H9 (cell line): ENCODE data around the gene ACCSL. TPM values are rescaled to one million over a fixed set of nuclear protein-coding genes. Genes with fewer than 3 reads are reported as not detected.

Source experiments
- DNase-seq: peaks from one replicate; pipeline ENCODE4 v3.0.0-alpha.2; 2017
- H2AFZ ChIP-seq: one replicate; pipeline ENCODE4 v1.6.1; 2013; ENCODE audit warnings: mild to moderate bottlenecking, low read length, control low read depth, moderate library complexity
- H2AK5ac ChIP-seq: 2 replicates; pipeline ENCODE4 v1.6.1; 2013; ENCODE audit warnings: low read length, control low read depth, mixed read lengths; ENCODE audit not compliant: insufficient read length
- H2BK120ac ChIP-seq: one replicate; pipeline ENCODE4 v1.6.1; 2013; ENCODE audit warnings: low read depth, mild to moderate bottlenecking, low read length, control low read depth, inconsistent platforms; ENCODE audit not compliant: poor library complexity, severe bottlenecking
- H2BK12ac ChIP-seq: 2 replicates; pipeline ENCODE4 v1.6.1; 2013; ENCODE audit warnings: low read length, control low read depth, mixed read lengths, low read depth; ENCODE audit not compliant: insufficient read length
- H2BK15ac ChIP-seq: 2 replicates; pipeline ENCODE4 v1.6.1; 2013; ENCODE audit warnings: low read depth, low read length, control low read depth
- H2BK20ac ChIP-seq: one replicate; pipeline ENCODE4 v1.6.1; 2013; ENCODE audit warnings: low read depth, mild to moderate bottlenecking, low read length, control low read depth, inconsistent platforms; ENCODE audit not compliant: poor library complexity, severe bottlenecking
- H2BK5ac ChIP-seq: 2 replicates; pipeline ENCODE4 v1.6.1; 2013; ENCODE audit warnings: low read length, control low read depth, mixed read lengths; ENCODE audit not compliant: insufficient read length
- H3K14ac ChIP-seq: 2 replicates; pipeline ENCODE4 v1.6.1; 2013; ENCODE audit warnings: low read length, control low read depth; ENCODE audit not compliant: insufficient read depth
- H3K18ac ChIP-seq: 2 replicates; pipeline ENCODE4 v1.6.1; 2013; ENCODE audit warnings: low read depth, mild to moderate bottlenecking, mixed read lengths, low read length, control low read depth; ENCODE audit not compliant: insufficient read length
- H3K23ac ChIP-seq: 2 replicates; pipeline ENCODE4 v1.6.1; 2013; ENCODE audit warnings: low read length, control low read depth, mixed read lengths, low read depth; ENCODE audit not compliant: insufficient read length
- H3K23me2 ChIP-seq: 2 replicates; pipeline ENCODE4 v1.6.1; 2013; ENCODE audit warnings: low read depth, mild to moderate bottlenecking, mixed read lengths, low read length, control low read depth; ENCODE audit not compliant: insufficient read length, poor library complexity, severe bottlenecking
- H3K27ac ChIP-seq: 2 replicates; pipeline ENCODE4 v1.5.1; 2013; ENCODE audit warnings: low read length, control low read depth, mixed read lengths, low read depth; ENCODE audit not compliant: insufficient read length
- H3K27me3 ChIP-seq: 2 replicates; pipeline ENCODE4 v1.6.1; 2013; ENCODE audit warnings: low read length, control low read depth, inconsistent platforms; ENCODE audit not compliant: insufficient read depth
- H3K4ac ChIP-seq: 2 replicates; pipeline ENCODE4 v1.6.1; 2013; ENCODE audit warnings: low read depth, mild to moderate bottlenecking, control low read depth, inconsistent platforms, low read length, moderate library complexity
- H3K4me1 ChIP-seq: 2 replicates; pipeline ENCODE4 v1.6.1; 2013; ENCODE audit warnings: low read length, control low read depth, inconsistent platforms; ENCODE audit not compliant: insufficient read depth
- H3K4me2 ChIP-seq: 2 replicates; pipeline ENCODE4 v1.6.1; 2013; ENCODE audit warnings: low read length, control low read depth, mixed read lengths; ENCODE audit not compliant: insufficient read length, insufficient read depth
- H3K56ac ChIP-seq: 2 replicates; pipeline ENCODE4 v1.6.1; 2013; ENCODE audit warnings: low read depth, mild to moderate bottlenecking, mixed read lengths, low read length, control low read depth; ENCODE audit not compliant: insufficient read length
- H3K79me1 ChIP-seq: 2 replicates; pipeline ENCODE4 v1.6.1; 2013; ENCODE audit warnings: low read depth, mild to moderate bottlenecking, moderate library complexity, low read length, control low read depth, inconsistent platforms; ENCODE audit not compliant: insufficient read depth, poor library complexity, severe bottlenecking
- H3K79me2 ChIP-seq: 2 replicates; pipeline ENCODE4 v1.6.1; 2013; ENCODE audit warnings: low read length, control low read depth, inconsistent platforms; ENCODE audit not compliant: insufficient read depth
- H3K9ac ChIP-seq: 2 replicates; pipeline ENCODE4 v1.6.1; 2013; ENCODE audit warnings: low read length, control low read depth, mixed read lengths; ENCODE audit not compliant: insufficient read length; ENCODE audit errors: extremely low read depth
- H3K9me3 ChIP-seq: one replicate; pipeline ENCODE4 v1.6.1; 2013; ENCODE audit warnings: low read depth, low read length, inconsistent platforms; ENCODE audit not compliant: control insufficient read depth
- H3T11ph ChIP-seq: one replicate; pipeline ENCODE4 v1.6.1; 2013; ENCODE audit warnings: mild to moderate bottlenecking, low read length, control low read depth, inconsistent platforms
- H4K20me1 ChIP-seq: one replicate; pipeline ENCODE4 v1.6.1; 2013; ENCODE audit not compliant: control insufficient read depth, insufficient read length, insufficient read depth
- H4K5ac ChIP-seq: 2 replicates; pipeline ENCODE4 v1.6.1; 2013; ENCODE audit warnings: low read depth, mild to moderate bottlenecking, mixed read lengths, low read length, control low read depth; ENCODE audit not compliant: insufficient read length
- H4K8ac ChIP-seq: replicated peaks from 2 replicates; pipeline ENCODE4 v1.6.1; 2013; ENCODE audit warnings: low read length, control low read depth, mixed read lengths, low read depth; ENCODE audit not compliant: insufficient read length
- H4K91ac ChIP-seq: 2 replicates; pipeline ENCODE4 v1.6.1; 2013; ENCODE audit warnings: low read depth, mild to moderate bottlenecking, moderate library complexity, mixed read lengths, low read length, control low read depth; ENCODE audit not compliant: insufficient read length
- H3K27ac Mint-ChIP-seq, 3 experiments: 2 replicates in 2 of 3; 3 replicates in 1 of 3; pipeline ENCODE4 v1.8.0; 2020 to 2021; ENCODE audit warnings: mixed read lengths in 3 of 3, mild to moderate bottlenecking in 1 of 3, moderate library complexity in 1 of 3
- H3K27me3 Mint-ChIP-seq: 2 replicates; pipeline ENCODE4 v1.8.0; 2021; ENCODE audit warnings: low read depth, mild to moderate bottlenecking, moderate library complexity, mixed read lengths
- H3K36me3 Mint-ChIP-seq, 3 experiments: 2 replicates in 2 of 3; 3 replicates in 1 of 3; pipeline ENCODE4 v1.8.0; 2020 to 2021; ENCODE audit warnings: low read depth in 3 of 3, mixed read lengths in 3 of 3; ENCODE audit not compliant: insufficient read depth in 1 of 3
- H3K4me1 Mint-ChIP-seq, 2 experiments: 2 replicates each; pipeline ENCODE4 v1.8.0; 2020; ENCODE audit warnings: mixed read lengths in 2 of 2
- H3K4me3 Mint-ChIP-seq, 2 experiments: 2 replicates in 1 of 2; 3 replicates in 1 of 2; pipeline ENCODE4 v1.8.0; 2020 to 2021; ENCODE audit warnings: mild to moderate bottlenecking in 2 of 2, mixed read lengths in 2 of 2, moderate library complexity in 1 of 2
- H3K9me3 Mint-ChIP-seq, 2 experiments: 2 replicates in 1 of 2; 3 replicates in 1 of 2; pipeline ENCODE4 v1.8.0; 2020; ENCODE audit warnings: mild to moderate bottlenecking in 2 of 2, mixed read lengths in 2 of 2, moderate library complexity in 1 of 2
- WGBS: extraction: QIAGEN DNeasy Blood & Tissue Kit; methylation state at CpG from one replicate; pipeline ENCODE4 v1.1.7; 2013; ENCODE audit warnings: missing lambda C conversion rate, low lambda C conversion rate, mixed read lengths; ENCODE audit not compliant: insufficient read length; ENCODE audit errors: extremely low coverage; 5-methylcytosine and 5-hydroxymethylcytosine counted together
- total RNA-seq: library from RNA; stranded (reverse); gene quantifications from 2 replicates; pipeline ENCODE4 v1.2.1, GENCODE V29; 2021
- TF ChIP-seq, protein P1 (sequence below): fragments of 200-600 bp; sonication (generic); conservative IDR thresholded peaks from 3 replicates; pipeline ENCODE4 v1.8.0; 2021; ENCODE audit warnings: antibody characterized with exemption, mild to moderate bottlenecking

The ACCSL gene
- total RNA-seq, 1 experiment from 2014 or later: not detected

DNA sequence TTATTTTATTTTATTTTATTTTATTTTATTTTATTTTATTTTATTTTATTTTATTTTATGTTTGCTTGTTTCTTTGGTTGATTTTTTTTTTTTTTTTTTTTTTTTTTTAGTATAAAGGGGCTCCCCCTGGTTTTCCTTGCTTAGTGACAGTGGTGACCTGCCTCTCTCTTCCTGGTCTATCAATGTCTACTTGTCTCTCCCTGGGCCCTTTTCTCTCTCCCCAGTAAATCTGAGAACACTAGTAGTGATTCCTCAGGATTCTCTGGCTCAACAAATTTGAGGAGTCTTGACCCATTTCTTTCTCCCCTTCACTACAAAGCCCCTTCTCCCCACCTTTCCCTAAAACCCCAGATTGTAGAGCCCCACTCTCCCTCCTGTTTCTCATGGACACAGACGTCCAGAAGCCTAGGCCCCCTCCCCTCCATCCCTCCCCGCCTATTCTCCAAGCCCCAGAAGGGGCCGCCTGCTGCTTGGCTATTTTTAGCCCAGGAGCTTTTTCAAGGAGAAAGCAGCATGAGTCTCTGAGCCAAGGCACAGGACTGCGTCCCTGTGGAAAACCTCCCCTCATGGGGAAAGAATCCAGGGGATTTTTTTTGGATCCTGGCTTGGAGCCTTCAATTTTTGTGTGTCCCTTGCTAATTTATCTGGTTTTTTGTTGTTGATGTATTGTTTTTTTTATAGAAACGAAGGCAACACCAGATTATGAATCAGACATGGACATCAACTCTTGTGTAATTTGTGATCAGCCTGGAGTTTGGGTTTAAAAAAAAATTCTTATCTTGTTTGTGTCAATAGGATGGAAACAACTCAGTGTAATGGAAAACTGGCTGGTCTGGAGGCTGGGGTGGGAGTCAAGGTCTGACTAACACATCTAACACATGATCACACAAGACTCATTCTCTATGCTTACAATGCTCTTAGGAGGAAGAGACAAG, 17.5 kb upstream of the ACCSL start:
- Histone ChIP-seq H3K56ac (no peak overlapping the region), H3K27me3 (no peaks in the 10 kb centered on the region), H3K79me2 (no peaks in the 10 kb centered on the region), H3T11ph (no peak overlapping the region), H3K14ac (no peak overlapping the region), H2BK20ac (no peak overlapping the region), H4K91ac (no peak overlapping the region), H4K8ac (no peak overlapping the region), H2BK120ac (no peak overlapping the region), H3K4me1 (peaks cover 6% of the 10 kb centered on the region; the same call in 1 of the 2 replicates), H3K23ac (no peak overlapping the region), H2BK5ac (no peak overlapping the region), H4K20me1 (no peaks in the 10 kb centered on the region), H3K9me3 (no peaks in the 10 kb centered on the region), H3K9ac (no peak overlapping the region), H3K79me1 (no peaks in the 10 kb centered on the region), H4K5ac (no peak overlapping the region), H2AFZ (no peak overlapping the region), H2BK15ac (no peak overlapping the region), H3K23me2 (no peaks in the 10 kb centered on the region), H3K4me2 (no peak overlapping the region), H3K4ac (no peak overlapping the region), H3K27ac (no peak overlapping the region), H2BK12ac (no peak overlapping the region), H2AK5ac (no peak overlapping the region), H3K18ac (peak overlapping the region; percentile 30)
- WGBS: no CpG with 5 or more reads among the region's 5 CpGs
- peaks cover 22% of the 10 kb centered on the region for H3K27me3 Mint-ChIP-seq
- H3K27ac Mint-ChIP-seq: peak overlapping the region in 1 of 3 experiments; percentile 74; a peak in 3 of 7 replicates
- peaks cover 7 to 12% of the 10 kb centered on the region in 2 experiments for H3K9me3 Mint-ChIP-seq
- peak; percentile 67 for DNase-seq
- TF ChIP-seq, protein P1, sequence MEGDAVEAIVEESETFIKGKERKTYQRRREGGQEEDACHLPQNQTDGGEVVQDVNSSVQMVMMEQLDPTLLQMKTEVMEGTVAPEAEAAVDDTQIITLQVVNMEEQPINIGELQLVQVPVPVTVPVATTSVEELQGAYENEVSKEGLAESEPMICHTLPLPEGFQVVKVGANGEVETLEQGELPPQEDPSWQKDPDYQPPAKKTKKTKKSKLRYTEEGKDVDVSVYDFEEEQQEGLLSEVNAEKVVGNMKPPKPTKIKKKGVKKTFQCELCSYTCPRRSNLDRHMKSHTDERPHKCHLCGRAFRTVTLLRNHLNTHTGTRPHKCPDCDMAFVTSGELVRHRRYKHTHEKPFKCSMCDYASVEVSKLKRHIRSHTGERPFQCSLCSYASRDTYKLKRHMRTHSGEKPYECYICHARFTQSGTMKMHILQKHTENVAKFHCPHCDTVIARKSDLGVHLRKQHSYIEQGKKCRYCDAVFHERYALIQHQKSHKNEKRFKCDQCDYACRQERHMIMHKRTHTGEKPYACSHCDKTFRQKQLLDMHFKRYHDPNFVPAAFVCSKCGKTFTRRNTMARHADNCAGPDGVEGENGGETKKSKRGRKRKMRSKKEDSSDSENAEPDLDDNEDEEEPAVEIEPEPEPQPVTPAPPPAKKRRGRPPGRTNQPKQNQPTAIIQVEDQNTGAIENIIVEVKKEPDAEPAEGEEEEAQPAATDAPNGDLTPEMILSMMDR: no peak
- H3K4me1 Mint-ChIP-seq: peaks cover 25 to 38% of the 10 kb centered on the region in 2 experiments
- H3K36me3 Mint-ChIP-seq: peaks cover 0 to 12% (median 3%) of the 10 kb centered on the region in 3 experiments; a peak in 4 of 7 replicates
- H3K4me3 Mint-ChIP-seq: peak overlapping the region in 1 of 2 experiments; percentile 43; a peak in 1 of 5 replicates
